ENCODE data around the gene NXNL2. TPM values are rescaled to one million over a fixed set of nuclear protein-coding genes. Genes with fewer than 3 reads are reported as not detected.

Gene NXNL2
- total and polyA plus RNA-seq, 10 of the 15 experiments (the other 5 are each of a cell fraction or from before 2014, with no cell fraction given) = not detected

DNA sequence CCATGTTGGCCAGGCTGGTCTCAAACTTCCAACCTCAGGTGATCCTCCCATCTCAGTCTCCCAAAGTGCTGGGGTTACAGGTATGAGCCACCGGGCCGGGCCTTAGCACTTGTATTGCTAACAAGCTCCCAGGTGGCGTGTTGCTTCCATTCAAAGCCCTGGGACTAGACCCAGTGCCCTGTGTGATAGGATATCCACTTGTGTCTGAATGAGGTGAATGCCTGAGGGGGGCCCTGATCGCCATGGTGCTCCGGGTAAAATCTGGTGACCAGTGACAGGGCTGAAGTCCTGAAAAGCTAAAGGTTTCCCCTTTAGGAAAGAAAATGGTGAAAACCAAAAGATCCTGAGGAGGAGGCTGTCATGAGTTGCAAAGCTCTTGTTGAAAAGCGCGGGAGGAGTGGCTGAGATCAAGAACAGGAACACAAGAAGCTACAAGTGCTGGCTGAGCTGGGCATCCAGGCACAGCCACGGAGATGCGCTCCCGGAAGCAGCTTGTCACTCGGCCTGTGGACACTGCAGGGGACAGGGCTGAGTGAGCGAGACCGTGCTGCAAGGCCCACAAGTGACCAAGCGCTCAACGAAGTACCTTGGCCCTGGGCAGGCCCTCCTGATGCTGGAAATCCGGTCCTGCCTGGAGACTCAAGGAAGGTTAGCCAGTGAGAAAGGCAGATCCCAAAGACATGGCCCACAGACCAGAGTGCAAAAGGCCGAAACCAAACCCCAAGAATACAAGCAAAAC lies 39.8 kb upstream of the NXNL2 start:
- H3K27ac ChIP-seq (ENCODE audit: control insufficient read depth, insufficient read depth) = no peak overlapping the region
- no peak for FAIRE-seq

More for the DNA sequence above, 39.8 kb upstream of the NXNL2 start:
- in situ Hi-C loops (cut with MboI) (no loop called here), intact Hi-C loops (cut with micrococcal nuclease; ENCODE audit: unreplicated experiment) (no loop called here)
- no peak for ATAC-seq
- POLR2A ChIA-PET = no interaction called here
- H3K9me3 ChIP-seq (replicated peaks; ENCODE audit: control insufficient read depth, insufficient read depth, low read length) = no peaks in the 10 kb centered on the region
- WGBS (ENCODE audit: insufficient coverage, insufficient replicate concordance, low lambda C conversion rate, missing lambda C conversion rate) = 53% methylated on average over 17 of the region's 17 CpGs
- H3K4me1 ChIP-seq (ENCODE audit: control insufficient read depth, insufficient read depth, low read length) = no peaks in the 10 kb centered on the region
- CTCF ChIA-PET = interaction anchor here (0.5 kb wide), 1 partner anchor 99 kb away, joined by 3 read pairs; no protein-coding TSS in a partner anchor
- SMC1A ChIA-PET (ENCODE audit: uncharacterized antibody, unreplicated experiment) = interaction anchor here (1.3 to 1.8 kb wide), 2 partner anchors 8 to 11 kb away, joined by 3 to 4 read pairs; no protein-coding TSS in a partner anchor
- H4K20me1 ChIP-seq (ENCODE audit: control insufficient read depth, insufficient read depth) = no peaks in the 10 kb centered on the region
- no peak overlapping the region for H3K9ac ChIP-seq (ENCODE audit: control insufficient read depth, insufficient read depth, low read length)
- no peak for TF ChIP-seq ASH2L (IDR thresholded peaks at IDR 0.05; ENCODE audit: borderline replicate concordance, low read depth)
- TF ChIP-seq ZBED1 (IDR thresholded peaks at IDR 0.05; ENCODE audit: borderline replicate concordance) = no peak
- TF ChIP-seq SUPT20H (IDR thresholded peaks at IDR 0.05; ENCODE audit: borderline replicate concordance, control insufficient read depth, low read depth, low read length) = no peak
- TF ChIP-seq FOS (IDR thresholded peaks at IDR 0.05; ENCODE audit: borderline replicate concordance, extremely low read depth, insufficient read length) = no peak
- no peak for TF ChIP-seq BRCA1 (IDR thresholded peaks at IDR 0.05; ENCODE audit: low read depth, low read length)
- no peak for TF ChIP-seq RCOR1 (conservative IDR thresholded peaks at IDR 0.05; ENCODE audit: low read depth, low read length)
- no peak for TF ChIP-seq NR2C2 (IDR thresholded peaks at IDR 0.05; ENCODE audit: borderline replicate concordance, control insufficient read depth, insufficient read length, low read depth)
- TF ChIP-seq, protein P1, sequence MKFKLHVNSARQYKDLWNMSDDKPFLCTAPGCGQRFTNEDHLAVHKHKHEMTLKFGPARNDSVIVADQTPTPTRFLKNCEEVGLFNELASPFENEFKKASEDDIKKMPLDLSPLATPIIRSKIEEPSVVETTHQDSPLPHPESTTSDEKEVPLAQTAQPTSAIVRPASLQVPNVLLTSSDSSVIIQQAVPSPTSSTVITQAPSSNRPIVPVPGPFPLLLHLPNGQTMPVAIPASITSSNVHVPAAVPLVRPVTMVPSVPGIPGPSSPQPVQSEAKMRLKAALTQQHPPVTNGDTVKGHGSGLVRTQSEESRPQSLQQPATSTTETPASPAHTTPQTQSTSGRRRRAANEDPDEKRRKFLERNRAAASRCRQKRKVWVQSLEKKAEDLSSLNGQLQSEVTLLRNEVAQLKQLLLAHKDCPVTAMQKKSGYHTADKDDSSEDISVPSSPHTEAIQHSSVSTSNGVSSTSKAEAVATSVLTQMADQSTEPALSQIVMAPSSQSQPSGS (IDR thresholded peaks at IDR 0.05; ENCODE audit: low read length) = no peak
- TF ChIP-seq SIN3A (IDR thresholded peaks at IDR 0.05; ENCODE audit: low read depth, low read length) = no peak
- TF ChIP-seq, protein P2, sequence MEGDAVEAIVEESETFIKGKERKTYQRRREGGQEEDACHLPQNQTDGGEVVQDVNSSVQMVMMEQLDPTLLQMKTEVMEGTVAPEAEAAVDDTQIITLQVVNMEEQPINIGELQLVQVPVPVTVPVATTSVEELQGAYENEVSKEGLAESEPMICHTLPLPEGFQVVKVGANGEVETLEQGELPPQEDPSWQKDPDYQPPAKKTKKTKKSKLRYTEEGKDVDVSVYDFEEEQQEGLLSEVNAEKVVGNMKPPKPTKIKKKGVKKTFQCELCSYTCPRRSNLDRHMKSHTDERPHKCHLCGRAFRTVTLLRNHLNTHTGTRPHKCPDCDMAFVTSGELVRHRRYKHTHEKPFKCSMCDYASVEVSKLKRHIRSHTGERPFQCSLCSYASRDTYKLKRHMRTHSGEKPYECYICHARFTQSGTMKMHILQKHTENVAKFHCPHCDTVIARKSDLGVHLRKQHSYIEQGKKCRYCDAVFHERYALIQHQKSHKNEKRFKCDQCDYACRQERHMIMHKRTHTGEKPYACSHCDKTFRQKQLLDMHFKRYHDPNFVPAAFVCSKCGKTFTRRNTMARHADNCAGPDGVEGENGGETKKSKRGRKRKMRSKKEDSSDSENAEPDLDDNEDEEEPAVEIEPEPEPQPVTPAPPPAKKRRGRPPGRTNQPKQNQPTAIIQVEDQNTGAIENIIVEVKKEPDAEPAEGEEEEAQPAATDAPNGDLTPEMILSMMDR (IDR thresholded peaks at IDR 0.05 in 2 of 3, conservative IDR thresholded peaks at IDR 0.05 in 1 of 3; ENCODE audit: control insufficient read depth in 2 of 3, extremely low read depth in 1 of 3, insufficient read depth in 1 of 3, low read depth in 3 of 3, low read length in 3 of 3) = no peak
- no peaks in the 10 kb centered on the region for H3K36me3 ChIP-seq (ENCODE audit: control insufficient read depth in 2 of 2, insufficient read depth in 2 of 2, low read length in 1 of 2)
- no peak for DNase-seq (ENCODE audit: low read depth, low spot score)
- RAD21 ChIA-PET (ENCODE audit: unreplicated experiment) = no interaction called here
- no peak overlapping the region for H3K4me3 ChIP-seq
- H3K27me3 ChIP-seq (replicated peaks in 1 of 2; ENCODE audit: control insufficient read depth in 2 of 2, insufficient read depth in 2 of 2, low read length in 1 of 2) = no peaks in the 10 kb centered on the region
- H3K4me2 ChIP-seq (ENCODE audit: control insufficient read depth, insufficient read depth) = no peak overlapping the region
- no peak overlapping the region for H2AFZ ChIP-seq (ENCODE audit: control insufficient read depth, low read depth, low read length)
- H3K79me2 ChIP-seq (ENCODE audit: control insufficient read depth, insufficient read depth, low read length) = no peaks in the 10 kb centered on the region
- BruUV-seq (replicated peaks) = no TSS peak
